SK-N-MC (cell line): ENCODE measurements around the gene RECQL5.
"Not testable (repeated sequence)": the region's sequence is repeated elsewhere in the genome, so short reads cannot be mapped to it uniquely, and the experiment has no call there.

Source experiments
- DNase-seq: peaks from one replicate; pipeline ENCODE4 v3.0.0-alpha.2; 2011; ENCODE audit warnings: low read depth, low spot score
- H3K27ac ChIP-seq: fragments of 200-600 bp; sonication (generic); 2 replicates; pipeline ENCODE4 v1.5.1; 2016; ENCODE audit warnings: mixed run types
- H3K36me3 ChIP-seq: fragments of 200-600 bp; sonication (generic); 2 replicates; pipeline ENCODE4 v1.6.1; 2017; ENCODE audit warnings: antibody characterized with exemption, low read length, mixed read lengths; ENCODE audit not compliant: insufficient read depth
- H3K4me3 ChIP-seq: fragments of 200-600 bp; sonication (generic); 2 replicates; pipeline ENCODE4 v1.5.1; 2016
- H3K9ac ChIP-seq: fragments of 200-600 bp; sonication (generic); 2 replicates; pipeline ENCODE4 v1.8.0; 2017; ENCODE audit warnings: mixed run types, mixed read lengths; ENCODE audit not compliant: insufficient read length
- H3K9me3 ChIP-seq: fragments of 200-600 bp; sonication (generic); 2 replicates; pipeline ENCODE4 v1.6.1; 2017; ENCODE audit warnings: low read depth, mild to moderate bottlenecking, antibody characterized with exemption, low read length, moderate library complexity, mixed read lengths
- EZH2 ChIP-seq: fragments of 200-600 bp; sonication (generic); IDR thresholded peaks from one replicate; pipeline ENCODE4 v1.6.1; 2017; ENCODE audit warnings: antibody characterized with exemption
- FOXP2 ChIP-seq: optimal IDR thresholded peaks from 2 replicates; pipeline ENCODE3; 2011; ENCODE audit warnings: mild to moderate bottlenecking, moderate library complexity; ENCODE audit not compliant: insufficient read depth; ENCODE audit errors: extremely low read length, control extremely low read depth
- POLR2AphosphoS5 ChIP-seq: IDR thresholded peaks from 2 replicates; pipeline ENCODE4 v1.6.1; 2012; ENCODE audit warnings: mild to moderate bottlenecking, low read depth, low read length, borderline replicate concordance

The RECQL5 gene

GRCh38 chr17:75589012-75589918 is 77.7 kb downstream of the RECQL5 start:
- Histone ChIP-seq H3K27ac (no peak overlapping the region), H3K9ac (peak overlapping the region; percentile 67), H3K9me3 (no peaks in the 10 kb centered on the region), H3K36me3 (no peaks in the 10 kb centered on the region), H3K4me3 (peak overlapping the region; percentile 80)
- no peak for DNase-seq
- TF ChIP-seq FOXP2 (no peak), POLR2AphosphoS5 (0 out of 2 replicates have a peak, but pooled peaks have one; percentile 31), EZH2 (no peak)

DNA sequence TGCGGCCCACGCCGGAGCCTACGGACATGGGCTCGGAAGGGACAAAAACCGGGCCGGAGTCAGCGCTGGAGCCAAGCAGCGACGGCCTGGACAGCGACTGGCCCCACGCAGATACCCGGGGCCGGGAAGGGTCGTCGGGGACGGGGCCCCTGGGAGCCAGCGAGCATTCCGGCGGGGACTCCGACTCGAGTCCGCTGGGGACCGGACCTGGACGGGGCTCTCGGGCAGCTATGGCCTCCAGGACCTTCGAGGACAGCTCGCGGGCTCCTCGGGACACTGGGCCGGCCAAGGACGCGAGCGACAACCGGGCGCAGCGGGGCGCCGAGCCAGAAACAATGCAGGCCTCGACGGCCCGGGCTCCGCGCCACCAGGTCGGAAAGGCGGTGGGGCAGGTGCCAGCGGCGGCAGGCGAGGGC is 78.3 kb downstream of the RECQL5 start:
- Histone ChIP-seq H3K9me3 (no peaks in the 10 kb centered on the region), H3K36me3 (no peaks in the 10 kb centered on the region), H3K27ac (no peak overlapping the region), H3K4me3 (no peak overlapping the region), H3K9ac (no peak overlapping the region)
- TF ChIP-seq POLR2AphosphoS5 (no peak), EZH2 (no peak), FOXP2 (no peak)
- DNase-seq: no peak

DNA sequence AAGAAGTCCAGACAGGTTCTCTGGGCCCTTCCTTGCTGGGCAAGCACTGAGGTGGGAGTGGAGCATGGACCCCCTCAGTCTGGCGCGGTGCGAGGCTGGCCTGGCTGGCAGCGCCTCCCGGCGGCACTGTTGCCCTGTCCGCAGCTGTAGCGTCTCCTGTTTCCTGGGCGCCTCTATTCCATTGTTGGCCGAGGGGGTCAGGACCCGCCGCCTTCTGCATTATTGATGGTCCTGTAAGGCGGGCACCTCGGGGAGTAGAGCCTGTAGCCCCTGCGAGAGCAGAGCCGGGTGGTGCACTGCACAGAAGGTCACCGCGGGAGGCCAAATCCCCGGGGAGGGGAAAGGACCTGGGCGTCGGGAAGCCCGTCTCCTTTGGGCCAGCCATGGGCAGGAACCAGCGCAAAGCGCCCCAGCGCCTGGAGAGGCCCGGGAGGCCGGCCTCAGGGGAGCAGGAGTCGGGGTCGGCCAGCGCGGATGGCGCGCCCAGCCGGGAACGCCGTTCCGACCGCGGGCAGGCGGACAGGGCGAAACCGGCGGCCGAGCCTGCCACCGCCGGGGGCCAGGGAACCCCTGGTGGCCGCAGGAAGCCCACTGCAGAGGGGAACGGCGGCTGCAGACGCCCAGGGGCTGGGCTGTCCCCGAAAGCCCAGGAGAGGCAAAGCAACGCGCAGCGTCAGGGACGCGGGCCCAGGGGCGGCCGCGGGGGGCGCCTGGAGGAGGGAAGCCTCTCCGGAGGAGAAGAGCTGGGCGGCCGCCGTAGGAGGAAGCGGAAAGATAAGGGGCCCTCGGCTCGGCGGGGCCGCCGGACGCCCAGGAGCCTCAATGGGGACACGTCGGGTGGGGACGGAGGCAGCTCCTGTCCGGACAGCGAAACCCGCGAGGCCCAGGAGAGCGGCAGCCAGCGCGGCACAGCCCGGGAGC is 79.0 kb downstream of the RECQL5 start, which contains the start of gene MYO15B:
Gene MYO15B (plus strand): TSS at position 126 of the 921 bp plus-strand sequence. CDS start 258 bp downstream, at position 384.
- Histone ChIP-seq H3K36me3 (no peaks in the 10 kb centered on the region), H3K4me3 (no peak within 1 kb of the TSS), H3K9ac (no peak within 1 kb of the TSS), H3K27ac (no peak within 1 kb of the TSS), H3K9me3 (no peaks in the 10 kb centered on the region)
- TF ChIP-seq EZH2: no peak
- no peak for DNase-seq

DNA sequence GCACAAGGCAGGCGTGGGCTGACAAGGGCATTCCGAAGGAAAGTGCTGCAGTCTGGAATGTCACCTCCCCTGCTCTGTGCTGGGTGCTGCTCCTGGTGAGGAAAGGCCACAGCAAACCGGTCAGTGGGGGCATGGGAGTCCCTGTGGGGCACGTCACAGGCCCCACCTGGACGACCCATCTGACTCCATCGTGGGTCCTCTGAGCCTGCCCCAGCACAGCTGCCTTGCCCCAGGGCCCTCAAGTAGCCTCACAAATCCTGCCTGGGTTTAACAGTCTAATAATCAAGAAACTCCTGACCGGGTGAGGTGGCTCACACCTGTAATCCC is 82.1 kb downstream of the RECQL5 start:
- no peaks in the 10 kb centered on the region for H3K36me3 ChIP-seq
- no peak overlapping the region for H3K9ac ChIP-seq
- H3K27ac ChIP-seq: no peak overlapping the region
- no peaks in the 10 kb centered on the region for H3K9me3 ChIP-seq
- DNase-seq: no peak
- TF ChIP-seq EZH2 (no peak), FOXP2 (no peak), POLR2AphosphoS5 (no peak)
- no peak overlapping the region for H3K4me3 ChIP-seq

- H3K27ac ChIP-seq, DNase-seq, H3K9ac ChIP-seq, H3K36me3 ChIP-seq, H3K9me3 ChIP-seq, H3K4me3 ChIP-seq: not testable (repeated sequence)
These were observed 83.8 kb downstream of the RECQL5 start for GRCh38 chr17:75583197-75583596.

GRCh38 chr17:75581121-75581725 is 85.7 kb downstream of the RECQL5 start:
- H3K36me3 ChIP-seq, H3K4me3 ChIP-seq, DNase-seq, H3K27ac ChIP-seq, H3K9me3 ChIP-seq, H3K9ac ChIP-seq: not testable (repeated sequence)
